Adrenal gland (tissue), 12 donors: Measurements from ENCODE around the gene LILRA2. TPM values are rescaled to one million over a fixed set of nuclear protein-coding genes. Genes with fewer than 3 reads are reported as not detected.

Source experiments
- DNase-seq, 7 donors: peaks; one replicate each; pipeline ENCODE4 v3.0.0-alpha.2; 2019 to 2020
- H3K27ac ChIP-seq, 5 donors: fragments of 200-600 bp; sonication (generic) in 4 of 5; 1 replicate in 3 of 5; 2 replicates in 2 of 5; pipeline versions ENCODE4 v1.5.1 to v1.8.0; 2016 to 2020; ENCODE audit warnings: mild to moderate bottlenecking in 1 of 5
- H3K27me3 ChIP-seq: fragments of 200-600 bp; 2 replicates; pipeline ENCODE4 v1.8.0; 2021
- H3K36me3 ChIP-seq, 2 donors: fragments of 200-600 bp; replicated peaks in 1 of 2; 1 replicate in 1 of 2; 2 replicates in 1 of 2; pipeline versions ENCODE4 v1.5.1 to v1.8.0; 2018 to 2022
- H3K4me1 ChIP-seq, 2 donors: fragments of 200-600 bp; replicated peaks in 1 of 2; 1 replicate in 1 of 2; 2 replicates in 1 of 2; pipeline versions ENCODE4 v1.5.1 to v1.8.0; 2018 to 2021
- H3K4me3 ChIP-seq, 4 donors: fragments of 200-600 bp; sonication (generic) in 3 of 4; one replicate each; pipeline ENCODE4 v1.5.1; 2016 to 2018
- H3K9me3 ChIP-seq, 3 donors: fragments of 200-600 bp; sonication (generic) in 1 of 3; replicated peaks in 1 of 3; 1 replicate in 2 of 3; 2 replicates in 1 of 3; pipeline versions ENCODE4 v1.5.1 to v1.8.0; 2016 to 2021
- CTCF ChIP-seq, 6 experiments: fragments of 450-650 bp in 4 of 6; fragments of 200-600 bp in 2 of 6; sonication (generic) in 1 of 6; IDR thresholded peaks; 1 replicate in 5 of 6; 2 replicates in 1 of 6; pipeline versions ENCODE4 v1.5.1 to v1.8.0; 2016 to 2021; ENCODE audit warnings: antibody characterized with exemption in 6 of 6, mild to moderate bottlenecking in 2 of 6, moderate library complexity in 1 of 6
- POLR2A ChIP-seq, 2 donors: fragments of 450-650 bp; IDR thresholded peaks; one replicate each; pipeline ENCODE4 v1.6.1; 2017; ENCODE audit warnings: antibody characterized with exemption in 2 of 2, mild to moderate bottlenecking in 2 of 2, moderate library complexity in 1 of 2
- WGBS, 4 donors: extraction: QIAGEN DNeasy Blood & Tissue Kit in 2 of 4; methylation state at CpG; one replicate each; pipeline versions ENCODE4 v1.1.5 to v1.1.7; 2013 to 2017; 5-methylcytosine and 5-hydroxymethylcytosine counted together
- intact Hi-C, 2 donors: fragments of 100-400 bp; cut with DNase I; formaldehyde crosslinking; loops; one replicate each; pipeline versions ENCODE4 v1.14.1 to v1.15.0; 2022 to 2023
- polyA plus RNA-seq, 3 donors: library from polyadenylated mRNA; stranded (reverse); fragments of 200-250 nt in 2 of 3; fragments of 350-450 nt in 1 of 3; fragmentation: Illumina TruSeq in 1 of 3; extraction: RNeasy Lipid Tissue Mini Kit (QIAGEN cat#74804) in 1 of 3; gene quantifications; one replicate each; pipeline ENCODE4 v1.2.3, GENCODE V29; 2013 to 2014
- total RNA-seq, 9 donors: library from RNA; depleted of rRNA in 4 of 9; stranded (reverse); fragments of >200 nt in 4 of 9; fragments of 120-200 nt in 1 of 9; fragmentation: NEBNext Ultra II Directional in 1 of 9; extraction: Animal tissue kit (Norgen Biotek cat#: 25700) in 1 of 9; gene quantifications; one replicate each; pipeline versions ENCODE4 v1.1.0 to v1.2.4, GENCODE V29; 2013 to 2023
- donor health status: healthy with polysubstance abuse.
- donor health status: Bipolar disorder and iron deficiency.
- donor health status: DM: yes; HTN: yes; CAD: no.
- donor health status: DM: no; HTN: no; CAD: no.
- donor health status: DM: no; HTN: no; CAD: no.
- donor health status: DM: yes; HTN: yes; CAD: no.

Gene LILRA2
- total and polyA plus RNA-seq, 12 donors: 0.55 to 13.5 (median 4.3) TPM

- no peak for DNase-seq
- no peak overlapping the region for H3K4me3 ChIP-seq
These were observed 18.7 kb upstream of the LILRA2 start for GRCh38 chr19:54554896-54555295.

GRCh38 chr19:54556194-54556593 lies 17.4 kb upstream of the LILRA2 start:
- Histone ChIP-seq H3K9me3 (no peaks in the 10 kb centered on the region), H3K36me3 (no peaks in the 10 kb centered on the region), H3K27me3 (no peaks in the 10 kb centered on the region), H3K4me3 (no peak overlapping the region), H3K27ac (no peak overlapping the region), H3K4me1 (no peaks in the 10 kb centered on the region)
- TF ChIP-seq CTCF (IDR thresholded peaks at IDR 0.05) (no peak), POLR2A (IDR thresholded peaks at IDR 0.05) (no peak)
- 55 to 71% (median 61%) methylated on average over 1 of the region's 1 CpG for WGBS, 4 donors
- intact Hi-C loops: no loop called here
- DNase-seq: no peak

More at GRCh38 chr19:54554896-54555295, 18.7 kb upstream of the LILRA2 start:
- WGBS, 4 donors: 82 to 94% (median 88%) methylated on average over 10 to 16 of the region's 16 CpGs
- intact Hi-C loops: no loop called here
- Histone ChIP-seq H3K27ac (no peak overlapping the region), H3K4me1 (no peaks in the 10 kb centered on the region), H3K9me3 (no peaks in the 10 kb centered on the region), H3K27me3 (no peaks in the 10 kb centered on the region), H3K36me3 (no peaks in the 10 kb centered on the region)
- TF ChIP-seq CTCF (IDR thresholded peaks at IDR 0.05) (no peak), POLR2A (IDR thresholded peaks at IDR 0.05) (no peak)

- intact Hi-C loops: no loop called here
- no peak overlapping the region for H3K4me3 ChIP-seq
- H3K27ac ChIP-seq: no peak overlapping the region
- H3K4me1 ChIP-seq: no peaks in the 10 kb centered on the region
- DNase-seq: no peak
- no peak for TF ChIP-seq CTCF (IDR thresholded peaks at IDR 0.05)
- TF ChIP-seq POLR2A (IDR thresholded peaks at IDR 0.05): no peak
- 45 to 58% (median 54%) methylated on average over 3 of the region's 3 CpGs for WGBS, 4 donors
- no peaks in the 10 kb centered on the region for H3K27me3 ChIP-seq
- no peaks in the 10 kb centered on the region for H3K9me3 ChIP-seq
- no peaks in the 10 kb centered on the region for H3K36me3 ChIP-seq
These were observed 15.3 kb upstream of the LILRA2 start for GRCh38 chr19:54558339-54558738.

GRCh38 chr19:54560881-54561385 lies 12.7 kb upstream of the LILRA2 start:
- no peak for DNase-seq
- H3K4me3 ChIP-seq: no peak overlapping the region

More at GRCh38 chr19:54560881-54561385, 12.7 kb upstream of the LILRA2 start:
- no peaks in the 10 kb centered on the region for H3K9me3 ChIP-seq
- no peaks in the 10 kb centered on the region for H3K4me1 ChIP-seq
- H3K27ac ChIP-seq: no peak overlapping the region
- TF ChIP-seq CTCF (IDR thresholded peaks at IDR 0.05): no peak
- no peak for TF ChIP-seq POLR2A (IDR thresholded peaks at IDR 0.05)
- no peaks in the 10 kb centered on the region for H3K36me3 ChIP-seq
- WGBS, 4 donors: 80 to 85% (median 83%) methylated on average over 11 of the region's 11 CpGs
- intact Hi-C loops: no loop called here
- no peaks in the 10 kb centered on the region for H3K27me3 ChIP-seq
